NCI-H526 treated with DMSO at 0.1 percent for 48 hours (cell line): Measurements from ENCODE around the gene RARS2.

Source experiments
- DNase-seq: peaks from one replicate; lab custom pipeline; 2025; lab: John Stamatoyannopoulos, UW

The RARS2 gene

GRCh38 chr6:87574237-87574804 is 15.5 kb downstream of the RARS2 start:
- DNase-seq, result no peak

GRCh38 chr6:87573307-87574024 is 16.3 kb downstream of the RARS2 start:
- DNase-seq, result no peak

GRCh38 chr6:87572883-87573282 is 16.9 kb downstream of the RARS2 start:
- no peak for DNase-seq

- no peak for DNase-seq
These were observed 17.8 kb downstream of the RARS2 start for GRCh38 chr6:87572021-87572420.

GRCh38 chr6:87561017-87561416 is 28.8 kb downstream of the RARS2 start:
- no peak for DNase-seq

GRCh38 chr6:87558446-87558845 is 31.3 kb downstream of the RARS2 start:
- DNase-seq, result no peak

- DNase-seq, result no peak
These were observed 34.3 kb downstream of the RARS2 start for GRCh38 chr6:87555506-87555905.

GRCh38 chr6:87553159-87553765 is 36.5 kb downstream of the RARS2 start:
- DNase-seq, result no peak

GRCh38 chr6:87551799-87552198 is 38.0 kb downstream of the RARS2 start:
- DNase-seq, result no peak

GRCh38 chr6:87544474-87544735 is 45.4 kb downstream of the RARS2 start:
- no peak for DNase-seq

GRCh38 chr6:87543696-87544473 is 45.9 kb downstream of the RARS2 start:
- DNase-seq, result no peak

GRCh38 chr6:87541744-87542143 is 48.0 kb downstream of the RARS2 start:
- DNase-seq, result no peak

- no peak for DNase-seq
These were observed 48.7 kb downstream of the RARS2 start for GRCh38 chr6:87541041-87541440.

- DNase-seq, result no peak
These were observed 49.2 kb downstream of the RARS2 start for GRCh38 chr6:87540539-87540938.

GRCh38 chr6:87539554-87539953 is 50.2 kb downstream of the RARS2 start:
- DNase-seq, result no peak

GRCh38 chr6:87538510-87539260 is 51.1 kb downstream of the RARS2 start:
- no peak for DNase-seq

- DNase-seq, result no peak
These were observed 55.3 kb downstream of the RARS2 start for GRCh38 chr6:87534377-87535047.

GRCh38 chr6:87529221-87529620 is 60.6 kb downstream of the RARS2 start:
- DNase-seq, result no peak

- DNase-seq, result no peak
These were observed 67.1 kb downstream of the RARS2 start for GRCh38 chr6:87522686-87523085.

GRCh38 chr6:87518453-87518852 is 71.3 kb downstream of the RARS2 start:
- DNase-seq, result no peak

GRCh38 chr6:87514831-87515230 is 75.0 kb downstream of the RARS2 start:
- no peak for DNase-seq

GRCh38 chr6:87504441-87504840 is 85.3 kb downstream of the RARS2 start:
- no peak for DNase-seq
